ENCODE measurements around the gene CYB5R4. TPM values are rescaled to one million over a fixed set of nuclear protein-coding genes. Genes with fewer than 3 reads are reported as not detected.
A peak's percentile ranks its signal among the peaks of the same experiment; 100 is the strongest.

Gene CYB5R4
- polyA plus RNA-seq, 2 of the 4 experiments (the other 2 are of a cell fraction) = 21.3 to 25.5 TPM

GRCh38 chr6:83849610-83850009, 9.9 kb upstream of the CYB5R4 start:
- DNase-seq (ENCODE audit: low read depth in 1 of 2, low spot score in 1 of 2) (no peak), ATAC-seq (no peak)
- POLR2A ChIA-PET = no interaction called here

GRCh38 chr6:83852528-83853177, 6.8 kb upstream of the CYB5R4 start:
- peak overlapping the region; percentile 44 for H3K4me3 ChIP-seq
- 36% methylated on average over 16 of the region's 16 CpGs for WGBS (ENCODE audit: missing lambda C conversion rate)
- ATAC-seq (no peak), FAIRE-seq (no peak), DNase-seq (ENCODE audit: low read depth in 1 of 2, low spot score in 1 of 2) (no peak)
- H3K27ac ChIP-seq = peak overlapping the region; percentile 27 to 29; a peak in 4 of 6 replicates
- ChIA-PET POLR2A (no interaction called here), CTCF (interaction anchor here (1.3 kb wide), 1 partner anchor 368 kb away, joined by 5 read pairs; no protein-coding TSS in a partner anchor)
- TF ChIP-seq MYC (IDR thresholded peaks at IDR 0.05; ENCODE audit: borderline replicate concordance, low read length) (no peak), POLR2AphosphoS2 (conservative IDR thresholded peaks at IDR 0.05; ENCODE audit: low read length) (no peak), RFX5 (IDR thresholded peaks at IDR 0.05) (no peak), FOXS1 (CRISPR knock-in tag; IDR thresholded peaks at IDR 0.05) (no peak), REST (IDR thresholded peaks at IDR 0.05) (no peak), MAFK (IDR thresholded peaks at IDR 0.05; ENCODE audit: partially characterized antibody) (no peak), CHD4 (IDR thresholded peaks at IDR 0.05; ENCODE audit: borderline replicate concordance) (no peak), HDAC2 (IDR thresholded peaks at IDR 0.05) (no peak), EHF (CRISPR knock-in tag; IDR thresholded peaks at IDR 0.05) (no peak), EHMT2 (IDR thresholded peaks at IDR 0.05; ENCODE audit: low read depth) (no peak), JUNB (IDR thresholded peaks at IDR 0.05) (no peak), RNF2 (IDR thresholded peaks at IDR 0.05; ENCODE audit: borderline replicate concordance, low read depth) (no peak), CBX8 (IDR thresholded peaks at IDR 0.05) (no peak), KDM1A (IDR thresholded peaks at IDR 0.05; ENCODE audit: low read depth) (no peak)
- 0 out of 3 replicates have a peak, but pooled peaks cover 3% of the 10 kb centered on the region for H3K4me1 ChIP-seq
- H3K9me3 ChIP-seq = no peaks in the 10 kb centered on the region
- peak overlapping the region; percentile 80 for H3K4me2 ChIP-seq

More at GRCh38 chr6:83849610-83850009, 9.9 kb upstream of the CYB5R4 start:
- Histone ChIP-seq H3K4me3 (no peak overlapping the region), H3K4me1 (0 out of 3 replicates have a peak, but pooled peaks cover 3% of the 10 kb centered on the region), H3K27ac (no peak overlapping the region), H3K4me2 (no peak overlapping the region), H3K9me3 (no peaks in the 10 kb centered on the region)
- peak; percentile 69; the same call in 1 of the 2 replicates for TF ChIP-seq REST (IDR thresholded peaks at IDR 0.05)
- TF ChIP-seq ZC3H11A (IDR thresholded peaks at IDR 0.05) = no peak
- WGBS (ENCODE audit: missing lambda C conversion rate) = 26% methylated on average over 3 of the region's 3 CpGs
- CTCF ChIA-PET = interaction anchor here (0.8 kb wide), 1 partner anchor 18 kb away, joined by 3 read pairs; no protein-coding TSS in a partner anchor
- FAIRE-seq = no peak
